HG03558 (cell line): ENCODE data around the gene NET1.
"Not testable (repeated sequence)": the region's sequence is repeated elsewhere in the genome, so short reads cannot be mapped to it uniquely, and the experiment has no call there.

Experiments used
- ATAC-seq: cut with Tn5 transposase; IDR thresholded peaks from one replicate; pipeline ENCODE4 v1.9.1; 2021; ENCODE audit warnings: moderate number of reproducible peaks; ENCODE audit not compliant: unreplicated experiment; ENCODE audit errors: extremely low read depth

NET1 gene, protein sequence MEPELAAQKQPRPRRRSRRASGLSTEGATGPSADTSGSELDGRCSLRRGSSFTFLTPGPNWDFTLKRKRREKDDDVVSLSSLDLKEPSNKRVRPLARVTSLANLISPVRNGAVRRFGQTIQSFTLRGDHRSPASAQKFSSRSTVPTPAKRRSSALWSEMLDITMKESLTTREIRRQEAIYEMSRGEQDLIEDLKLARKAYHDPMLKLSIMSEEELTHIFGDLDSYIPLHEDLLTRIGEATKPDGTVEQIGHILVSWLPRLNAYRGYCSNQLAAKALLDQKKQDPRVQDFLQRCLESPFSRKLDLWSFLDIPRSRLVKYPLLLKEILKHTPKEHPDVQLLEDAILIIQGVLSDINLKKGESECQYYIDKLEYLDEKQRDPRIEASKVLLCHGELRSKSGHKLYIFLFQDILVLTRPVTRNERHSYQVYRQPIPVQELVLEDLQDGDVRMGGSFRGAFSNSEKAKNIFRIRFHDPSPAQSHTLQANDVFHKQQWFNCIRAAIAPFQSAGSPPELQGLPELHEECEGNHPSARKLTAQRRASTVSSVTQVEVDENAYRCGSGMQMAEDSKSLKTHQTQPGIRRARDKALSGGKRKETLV

DNA sequence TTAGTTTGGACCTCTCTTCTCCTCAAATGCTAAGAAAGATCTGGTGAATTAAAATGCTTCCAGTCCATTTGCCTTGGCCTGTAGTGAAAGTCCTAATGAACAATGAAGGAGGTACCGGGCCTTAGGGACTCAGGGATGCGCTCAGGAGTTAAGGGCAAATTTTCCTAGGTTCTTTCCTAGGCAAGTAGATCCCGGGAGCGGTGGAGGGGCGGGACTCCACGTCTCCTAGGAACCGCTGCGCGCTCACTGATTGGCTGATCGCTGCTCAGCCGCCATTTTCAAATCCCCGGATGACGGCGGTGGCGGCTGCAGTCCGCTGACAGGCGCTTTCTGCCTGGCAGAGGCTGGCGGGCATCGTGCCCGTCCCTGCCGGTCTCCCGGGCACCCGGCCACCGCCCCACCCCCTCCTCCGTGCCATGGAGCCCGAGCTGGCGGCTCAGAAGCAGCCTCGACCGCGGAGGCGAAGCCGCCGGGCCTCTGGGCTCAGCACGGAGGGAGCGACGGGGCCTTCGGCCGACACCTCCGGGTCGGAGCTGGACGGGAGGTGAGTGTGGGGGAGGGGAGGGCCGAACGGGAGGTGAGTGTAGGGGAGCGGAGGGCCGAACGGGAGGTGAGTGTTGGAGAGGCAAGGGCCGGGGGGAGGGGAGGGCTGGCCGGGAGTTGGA lies at the start of gene NET1:
TSS of gene NET1 (plus strand) at position 281 of the 665 bp plus-strand sequence. CDS start at position 417, 136 bp downstream.
- ATAC-seq: peak; percentile 88

DNA sequence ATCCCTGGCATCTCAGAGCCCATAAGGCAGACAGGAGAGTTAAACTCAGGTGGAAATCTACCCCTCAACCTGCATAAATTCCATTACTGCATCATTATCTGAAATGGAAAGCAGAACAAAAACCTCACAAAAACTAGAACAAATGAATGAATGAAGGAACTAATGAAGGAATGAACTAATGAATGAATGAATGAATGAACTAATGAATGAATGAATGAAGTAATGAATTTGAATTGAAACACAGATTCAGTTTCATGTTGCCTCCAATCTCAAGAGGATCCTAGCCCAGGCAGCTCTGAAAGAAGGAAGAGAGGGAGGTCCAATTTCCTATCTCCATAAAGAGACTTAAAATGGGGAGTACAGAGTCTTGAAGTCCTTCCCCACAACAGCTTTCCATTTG lies 49.5 kb upstream of the NET1 start:
- no peak for ATAC-seq

DNA sequence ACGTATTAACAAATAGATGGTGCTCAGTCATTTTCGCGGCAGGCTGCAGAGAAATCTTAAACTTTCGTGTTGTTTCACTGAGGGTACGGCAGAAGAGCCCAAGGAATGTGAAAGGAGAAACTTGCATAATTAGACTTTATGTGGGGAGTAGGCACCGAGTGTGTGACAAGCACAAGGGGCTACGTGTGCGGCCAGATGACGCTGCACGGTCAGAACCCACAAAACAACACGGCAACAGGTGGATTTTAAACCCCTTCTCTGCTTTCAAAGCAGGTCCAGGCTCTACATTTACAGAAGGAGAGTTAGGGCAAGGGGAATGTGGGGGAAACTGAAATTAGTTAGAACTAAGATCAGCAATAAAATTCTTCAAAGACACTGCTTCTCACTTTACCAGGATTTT lies 48.0 kb upstream of the NET1 start:
- ATAC-seq: no peak

DNA sequence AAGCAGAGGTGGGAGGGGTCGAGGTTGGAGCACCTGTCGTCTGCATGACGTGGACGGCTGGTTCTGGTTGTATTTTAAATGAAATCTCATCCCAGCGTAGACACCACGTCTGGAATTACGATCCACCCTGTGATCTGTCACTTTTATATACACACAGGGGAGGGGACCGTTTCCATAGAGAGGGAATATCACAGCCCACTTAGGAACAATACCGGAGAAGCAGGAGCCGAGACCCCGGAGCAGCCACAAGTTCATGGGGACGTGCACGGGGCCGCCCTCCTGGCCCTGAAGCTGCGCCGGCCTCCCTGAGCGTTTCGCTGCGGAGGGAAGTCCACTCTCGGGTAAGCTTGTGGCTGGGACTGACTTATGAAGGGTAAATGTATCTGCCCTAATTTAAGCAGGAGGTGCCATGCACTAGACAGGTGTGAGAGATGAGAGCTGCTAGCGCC lies 47.4 kb upstream of the NET1 start, which contains the start of gene UCN3:
TSS of gene UCN3 (plus strand) at position 77 of the 449 bp plus-strand sequence. CDS start 8,755 bp downstream, outside the sequence.
- ATAC-seq: no peak

DNA sequence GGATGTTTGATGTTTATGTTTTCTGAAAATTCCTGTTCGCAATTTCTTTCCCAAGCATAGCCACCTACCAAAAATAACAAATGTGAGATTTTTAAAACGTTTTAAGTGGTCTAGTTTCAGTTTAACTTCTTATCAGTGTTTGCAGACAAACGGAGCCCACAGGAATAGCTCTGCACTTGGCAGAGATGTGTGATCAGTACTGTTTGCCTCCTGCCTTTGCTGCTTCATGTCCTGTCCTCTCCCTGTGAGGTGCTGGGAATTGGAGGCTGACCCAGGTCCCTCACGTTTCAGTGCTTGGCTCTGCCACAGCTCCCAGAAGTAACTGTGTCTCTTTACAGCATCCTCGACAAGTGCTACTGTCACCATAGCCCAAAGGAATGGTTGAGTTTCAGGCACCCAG lies 46.4 kb upstream of the NET1 start:
- ATAC-seq: no peak

DNA sequence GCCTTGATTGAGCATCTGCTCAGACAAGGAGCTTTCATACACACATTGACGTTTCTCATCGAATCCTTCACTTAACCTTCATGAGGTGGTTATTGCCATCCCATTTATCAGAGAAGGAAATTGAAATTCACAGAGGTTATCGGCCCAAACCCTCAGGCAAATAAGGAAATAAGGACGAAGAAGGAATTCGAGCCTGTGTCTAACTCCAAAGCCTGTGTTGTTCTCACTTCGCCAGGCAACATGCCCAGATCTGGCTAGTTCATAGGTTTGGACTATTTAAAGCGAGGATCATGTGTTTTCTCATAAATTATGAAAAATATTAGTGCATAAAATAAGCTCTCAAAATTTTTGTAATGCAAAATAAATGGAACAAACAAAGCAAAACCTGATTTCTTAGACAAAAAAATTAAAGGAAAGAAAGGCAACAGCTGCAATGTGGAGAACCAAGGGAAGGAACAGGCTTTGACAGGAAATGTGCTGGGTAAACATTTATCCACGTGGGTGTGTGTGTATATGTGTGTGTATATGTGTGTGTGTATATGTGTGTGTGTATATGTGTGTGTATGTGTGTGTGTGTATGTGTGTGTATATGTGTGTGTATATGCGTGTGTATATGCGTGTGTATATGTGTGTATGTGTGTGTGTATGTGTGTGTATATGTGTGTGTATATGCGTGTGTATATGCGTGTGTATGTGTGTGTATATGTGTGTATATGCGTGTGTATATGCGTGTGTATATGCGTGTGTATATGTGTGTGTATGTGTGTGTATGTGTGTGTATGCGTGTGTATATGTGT lies 42.8 kb upstream of the NET1 start:
- ATAC-seq: no peak

DNA sequence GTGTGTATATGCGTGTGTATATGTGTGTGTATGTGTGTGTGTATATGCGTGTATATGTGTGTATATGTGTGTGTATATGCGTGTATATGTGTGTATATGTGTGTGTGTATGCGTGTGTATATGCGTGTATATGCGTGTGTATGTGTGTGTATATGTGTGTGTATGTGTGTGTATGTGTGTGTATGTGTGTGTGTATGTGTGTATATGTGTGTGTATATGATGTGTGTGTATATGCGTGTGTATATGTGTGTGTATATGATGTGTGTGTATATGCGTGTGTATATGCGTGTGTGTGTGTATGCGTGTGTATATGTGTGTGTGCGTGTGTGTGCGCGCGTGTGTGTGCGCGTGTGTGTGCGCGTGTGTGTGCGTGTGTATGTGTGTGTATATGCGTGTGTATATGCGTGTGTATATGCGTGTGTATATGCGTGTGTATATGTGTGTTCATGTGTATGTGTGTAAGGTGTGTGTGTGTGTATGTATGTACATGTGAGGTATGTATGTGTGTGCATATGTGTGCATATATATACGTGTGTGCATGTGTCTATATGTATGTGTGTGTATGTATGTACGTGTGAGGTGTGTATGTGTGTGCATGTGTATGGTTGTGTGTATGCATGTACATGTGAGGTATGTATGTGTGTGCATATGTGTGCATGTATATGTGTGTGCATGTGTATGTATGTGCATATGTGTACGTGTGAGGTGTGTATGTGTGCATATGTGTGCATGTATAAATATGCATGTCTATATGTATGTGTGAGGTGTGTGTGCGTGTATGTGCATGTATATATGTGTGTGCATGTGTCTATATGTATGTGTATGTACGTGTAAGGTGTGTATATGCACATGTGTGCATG lies 41.6 kb upstream of the NET1 start:
- ATAC-seq: no peak

DNA sequence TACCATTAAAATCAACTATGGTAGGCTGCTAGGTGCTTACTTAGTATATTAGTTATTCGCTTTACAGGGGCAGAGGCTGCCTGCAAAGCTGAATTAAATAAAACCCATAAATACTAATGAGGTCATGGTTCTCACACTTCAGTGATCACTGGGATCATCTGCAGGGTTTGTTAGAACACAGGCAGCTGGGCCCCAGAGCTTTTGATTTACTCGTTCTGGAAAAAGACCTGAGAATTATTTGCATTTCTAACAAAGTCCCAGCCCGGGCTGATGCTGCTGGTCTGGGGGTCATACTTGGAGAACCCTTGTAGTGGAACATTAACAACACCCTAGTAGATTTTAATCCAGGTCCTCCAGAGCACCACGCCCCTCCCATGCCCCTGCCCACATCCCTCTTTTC lies 39.0 kb upstream of the NET1 start:
- no peak for ATAC-seq

DNA sequence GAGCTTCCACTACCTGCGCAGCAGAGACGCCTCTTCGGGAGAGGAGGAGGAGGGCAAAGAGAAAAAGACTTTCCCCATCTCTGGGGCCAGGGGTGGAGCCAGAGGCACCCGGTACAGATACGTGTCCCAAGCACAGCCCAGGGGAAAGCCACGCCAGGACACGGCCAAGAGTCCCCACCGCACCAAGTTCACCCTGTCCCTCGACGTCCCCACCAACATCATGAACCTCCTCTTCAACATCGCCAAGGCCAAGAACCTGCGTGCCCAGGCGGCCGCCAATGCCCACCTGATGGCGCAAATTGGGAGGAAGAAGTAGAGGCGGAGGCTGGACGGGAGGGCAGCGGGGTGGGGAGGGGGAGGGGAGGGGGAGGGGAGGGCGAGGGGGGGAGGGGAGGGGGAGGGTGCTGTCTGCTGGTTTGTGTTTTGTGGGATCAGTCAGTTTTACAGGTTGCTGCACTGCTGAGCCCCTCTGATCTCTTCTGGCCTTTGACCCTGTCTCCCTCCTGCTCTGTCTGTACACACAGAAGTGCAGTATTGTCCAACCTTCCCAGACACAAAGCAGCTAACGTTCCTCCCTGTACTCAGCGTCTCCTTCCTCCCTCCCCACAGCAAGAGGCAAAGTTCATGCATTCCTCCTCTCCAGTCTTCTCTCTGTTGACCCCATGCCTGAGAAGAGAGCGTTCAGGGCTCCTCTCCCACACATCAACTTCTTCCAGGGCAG lies 38.3 kb upstream of the NET1 start:
- no peak for ATAC-seq

DNA sequence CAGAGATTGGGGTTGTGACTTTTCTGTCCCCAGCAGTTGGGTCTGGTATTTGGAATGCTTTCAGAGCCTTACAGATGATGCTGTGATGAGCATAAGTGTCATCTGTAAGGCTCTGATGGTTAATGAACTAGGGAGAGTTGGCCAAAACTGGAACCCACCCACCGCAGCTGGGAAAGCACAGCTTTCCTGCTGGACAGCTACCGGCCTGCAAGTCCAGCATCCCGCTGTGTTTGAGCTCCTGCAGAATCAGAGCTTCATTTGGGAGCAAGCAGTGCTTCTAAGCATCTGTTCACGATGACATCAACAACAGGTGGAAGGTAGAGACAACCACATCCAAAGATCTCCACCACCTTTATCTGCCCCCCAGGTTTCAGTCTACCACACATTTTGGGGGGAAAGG lies 35.9 kb upstream of the NET1 start:
- no peak for ATAC-seq

DNA sequence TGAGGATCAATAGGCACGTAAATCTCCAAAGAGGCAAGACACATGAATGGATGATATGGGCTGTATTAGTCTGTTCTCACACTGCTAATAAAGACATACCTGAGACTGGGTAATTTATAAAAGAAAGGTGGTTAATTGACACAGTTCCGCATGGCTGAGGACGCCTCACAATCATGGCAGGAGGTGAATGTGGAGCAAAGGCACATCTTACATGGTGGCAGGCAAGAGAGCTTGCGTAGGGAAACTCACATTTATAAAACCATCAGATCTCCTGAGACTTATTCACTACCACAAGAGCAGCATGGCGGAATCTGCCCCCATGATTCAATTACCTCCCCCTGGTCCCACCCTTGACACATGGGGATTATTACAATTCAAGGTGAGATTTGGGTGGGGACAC lies 33.2 kb upstream of the NET1 start:
- not testable (repeated sequence) for ATAC-seq

DNA sequence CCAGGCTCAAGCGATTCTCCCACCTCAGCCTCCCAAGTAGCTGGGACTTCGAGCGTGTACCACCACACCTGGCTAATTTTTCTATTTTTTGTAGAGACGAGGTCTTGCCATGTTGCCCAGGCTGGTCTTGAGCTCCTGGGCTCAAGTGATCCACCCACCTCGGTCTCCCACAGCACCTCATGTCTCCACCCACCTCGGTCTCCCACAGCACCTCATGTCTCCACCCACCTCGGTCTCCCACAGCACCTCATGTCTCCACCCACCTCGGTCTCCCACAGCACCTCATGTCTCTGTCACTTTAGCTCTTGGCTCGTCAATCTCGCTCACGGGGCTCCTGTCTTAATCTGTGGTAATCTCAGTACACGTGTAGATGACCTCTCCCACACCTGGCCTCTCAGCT lies 32.0 kb upstream of the NET1 start:
- ATAC-seq: not testable (repeated sequence)

DNA sequence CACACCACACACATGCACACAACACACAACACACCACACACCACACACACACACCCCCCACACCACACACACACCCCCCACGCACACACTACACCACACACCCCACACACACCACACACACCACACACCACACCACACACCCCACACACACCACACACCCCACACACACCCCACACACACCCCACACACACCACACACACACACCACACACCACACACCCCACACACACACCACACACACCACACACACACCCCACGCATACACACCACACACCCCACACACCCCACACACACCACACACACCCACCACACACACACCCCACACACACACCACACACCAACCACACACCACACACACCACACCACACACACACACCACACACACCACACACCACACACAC lies 31.2 kb upstream of the NET1 start:
- ATAC-seq: no peak

DNA sequence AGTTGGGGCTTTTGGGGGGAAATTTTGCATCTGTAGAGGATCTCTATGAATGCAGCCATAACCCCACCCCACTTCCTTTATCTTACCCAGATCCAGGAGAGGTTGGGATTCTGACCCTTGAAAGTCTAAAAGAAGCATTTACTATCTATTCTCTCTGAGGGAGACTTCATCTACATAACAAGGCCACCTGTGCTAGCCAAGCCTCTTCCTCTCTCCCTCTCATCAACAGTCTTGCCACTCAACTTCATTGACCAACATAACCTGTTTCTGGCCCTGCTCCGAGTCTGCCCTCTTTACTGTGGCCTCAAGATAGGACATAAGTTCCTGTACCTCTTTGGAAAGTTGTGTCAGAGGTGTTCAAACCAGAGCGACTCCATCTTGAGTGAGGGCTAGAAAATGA lies 27.1 kb upstream of the NET1 start:
- ATAC-seq: no peak

DNA sequence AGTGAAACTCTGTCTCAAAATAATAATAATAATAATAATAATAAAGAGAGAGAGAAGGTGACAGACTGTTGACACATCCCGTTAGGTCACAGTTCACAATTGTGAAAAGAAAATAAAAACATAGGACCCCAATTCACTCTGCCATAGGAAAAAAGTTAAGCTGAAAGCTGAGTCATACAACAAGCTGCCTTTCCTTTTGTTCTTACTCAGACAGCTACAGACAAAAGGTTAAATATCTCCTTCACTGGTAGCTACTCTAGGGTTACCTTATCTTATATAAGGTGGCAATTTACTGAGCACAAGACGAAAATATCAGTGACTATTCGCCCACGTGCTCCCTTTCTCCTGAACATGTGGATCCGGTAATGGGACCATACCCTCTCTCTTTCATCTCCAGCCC lies 25.2 kb upstream of the NET1 start:
- no peak for ATAC-seq

DNA sequence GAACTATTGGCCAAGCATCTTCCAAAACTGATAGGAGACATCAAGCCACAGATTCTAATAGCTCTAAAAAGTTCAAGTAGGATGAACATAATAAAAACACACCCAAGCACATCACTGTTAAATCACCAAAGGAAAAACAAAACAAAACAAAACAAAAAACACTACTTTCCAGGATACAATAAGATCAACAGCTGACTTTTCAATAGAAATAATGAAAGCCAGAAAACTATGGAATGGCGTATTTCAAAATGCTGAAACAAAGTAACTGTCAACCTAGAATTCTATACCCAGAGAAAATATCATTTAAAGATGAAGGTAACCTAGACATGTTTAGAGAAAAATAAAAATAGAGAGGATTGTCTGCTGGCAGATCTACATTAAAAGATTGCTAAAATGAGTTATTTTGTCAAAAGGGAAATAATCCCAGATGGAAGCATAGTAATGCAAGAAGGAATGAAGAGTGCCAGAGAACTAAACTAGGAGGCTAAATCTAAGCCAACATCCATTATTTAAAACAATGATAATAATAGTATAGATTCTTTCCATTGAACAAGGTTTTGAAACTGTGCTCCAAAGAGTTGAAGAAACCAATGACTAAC lies 21.7 kb upstream of the NET1 start:
- no peak for ATAC-seq

DNA sequence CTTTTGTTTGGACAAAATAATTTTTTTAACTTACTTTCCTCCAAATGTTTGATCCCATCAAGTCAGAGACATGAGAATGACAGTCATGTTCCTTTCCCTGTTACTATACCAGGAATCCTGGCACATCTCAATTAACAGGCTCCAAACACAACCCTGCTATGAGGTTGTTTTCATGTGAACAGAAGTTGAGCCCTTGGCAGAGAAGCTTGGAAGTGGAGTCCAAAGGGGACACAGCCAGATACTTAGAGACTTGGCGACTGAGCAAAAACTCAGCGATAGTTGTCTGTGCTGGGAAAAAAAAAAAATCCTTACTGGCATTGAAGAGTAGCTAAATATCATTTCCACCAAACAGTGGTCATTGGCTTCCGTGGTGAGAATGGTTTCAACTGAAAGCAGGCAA lies 20.6 kb upstream of the NET1 start:
- ATAC-seq: no peak

DNA sequence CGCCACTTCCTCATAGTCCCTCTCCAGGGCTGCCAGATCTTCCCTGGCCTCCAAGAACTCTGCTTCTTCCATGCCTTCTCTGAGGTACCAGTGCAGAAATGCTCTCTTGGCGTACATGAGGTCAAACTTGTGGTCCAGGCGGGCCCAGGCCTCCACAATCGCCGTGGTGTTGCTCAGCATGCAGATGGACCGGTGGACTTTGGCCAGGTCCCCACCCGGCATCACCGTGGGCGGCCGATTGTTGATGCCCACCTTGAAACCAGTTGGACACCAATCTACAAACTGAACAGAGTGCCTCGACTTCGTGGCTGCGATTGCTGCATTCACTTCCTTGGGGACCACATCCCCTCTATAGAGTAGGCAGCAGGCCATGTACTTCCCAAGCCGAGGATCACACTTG lies 18.8 kb upstream of the NET1 start:
- ATAC-seq: no peak

DNA sequence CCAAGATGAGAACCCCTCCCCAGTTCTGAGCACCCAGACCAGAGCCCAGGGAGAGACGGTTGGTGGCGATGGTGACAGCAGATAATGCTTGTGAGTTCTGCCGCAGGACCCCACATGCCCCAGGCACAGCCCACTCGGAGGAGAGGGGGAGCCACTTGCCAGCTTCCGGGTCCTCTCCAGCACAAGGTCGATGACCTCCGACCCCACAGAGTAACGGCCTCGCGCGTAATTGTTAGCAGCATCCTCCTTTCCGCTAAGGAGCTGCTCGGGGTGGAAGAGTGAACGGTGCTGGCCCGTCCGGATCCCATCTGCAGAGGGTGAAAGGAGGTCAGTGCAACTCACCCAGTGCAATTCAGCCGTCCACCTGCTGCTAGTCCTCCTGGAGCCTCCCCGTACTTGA lies 17.2 kb upstream of the NET1 start:
- no peak for ATAC-seq
